GM19328 (cell line): Measurements from ENCODE around the gene KRT3.

Experiments
- ATAC-seq: cut with Tn5 transposase; IDR thresholded peaks from one replicate; pipeline ENCODE4 v1.9.1; 2021; ENCODE audit warnings: mild to moderate bottlenecking, moderate library complexity; ENCODE audit not compliant: unreplicated experiment

The KRT3 gene

DNA sequence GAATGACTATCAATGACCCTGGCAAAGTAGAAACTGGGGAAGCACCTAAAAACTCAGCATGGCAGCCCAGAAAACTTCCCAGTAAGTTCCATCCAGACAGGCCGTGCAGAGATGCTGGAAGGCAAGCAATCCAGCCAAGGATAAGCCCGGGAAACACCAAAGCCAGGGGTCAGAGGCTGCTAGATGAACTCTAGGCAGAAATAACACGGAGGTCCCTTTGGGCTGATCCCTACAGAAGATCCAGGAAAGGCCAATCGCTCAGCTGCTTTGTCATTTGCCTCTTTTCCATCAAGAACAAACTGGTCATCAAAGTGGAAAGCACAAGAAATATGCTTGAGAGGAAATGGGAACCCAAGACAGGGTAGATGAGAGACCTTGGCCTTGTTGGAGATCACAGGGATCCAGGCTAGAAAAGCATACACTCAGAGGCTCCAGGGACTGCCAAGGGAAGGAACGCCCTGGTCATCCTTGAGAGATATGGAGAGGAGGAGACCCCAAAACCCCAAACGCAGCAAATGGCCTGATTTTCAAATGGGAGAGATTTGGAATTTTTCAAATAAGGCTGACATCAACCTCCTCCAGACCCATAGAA, 31.7 kb upstream of the KRT3 start:
- no peak for ATAC-seq

DNA sequence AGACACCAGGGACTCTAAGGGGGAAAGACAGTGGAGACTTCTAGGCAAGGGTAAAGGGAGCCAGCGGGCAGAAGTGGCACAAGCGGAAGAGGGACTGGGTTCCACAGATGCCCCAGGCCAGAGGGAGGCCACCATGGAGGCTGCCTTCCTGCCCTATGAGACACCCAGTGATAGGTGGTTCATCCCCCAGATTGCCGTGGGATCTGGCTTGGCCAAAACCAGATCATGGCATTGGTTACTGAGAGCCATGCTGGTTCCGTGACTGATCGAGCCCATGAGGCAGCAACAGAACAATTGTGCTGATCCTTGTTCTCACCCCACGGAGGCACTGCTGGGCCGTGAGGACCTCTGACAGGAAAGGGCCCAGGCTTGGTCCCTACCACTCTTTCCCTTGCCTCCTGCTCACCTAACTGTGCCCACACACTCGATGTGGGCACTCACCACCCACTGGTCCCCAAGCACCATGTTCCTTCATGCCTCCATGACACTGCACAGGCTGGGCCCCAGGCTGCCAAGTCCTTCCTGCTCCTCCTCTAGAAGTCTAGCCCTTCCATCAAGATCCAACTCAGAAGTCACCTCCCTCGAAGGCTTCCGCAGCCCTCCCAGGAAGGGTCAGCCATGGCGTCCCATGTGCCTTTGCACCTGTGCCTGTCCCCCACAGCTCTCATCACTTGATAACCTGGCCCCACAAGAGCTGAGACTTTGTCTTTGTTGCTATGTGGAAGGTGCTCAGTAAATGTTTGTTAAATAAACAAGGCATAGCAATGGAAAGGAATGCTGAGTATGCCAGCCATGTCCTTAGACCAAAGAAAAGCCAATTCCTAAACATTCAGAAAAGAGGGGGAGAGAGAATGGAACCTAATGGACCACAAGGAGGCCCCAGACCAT, 30.9 kb upstream of the KRT3 start:
- ATAC-seq: no peak

- ATAC-seq: no peak
These were observed 30.0 kb upstream of the KRT3 start for GRCh38 chr12:52825961-52826360.

DNA sequence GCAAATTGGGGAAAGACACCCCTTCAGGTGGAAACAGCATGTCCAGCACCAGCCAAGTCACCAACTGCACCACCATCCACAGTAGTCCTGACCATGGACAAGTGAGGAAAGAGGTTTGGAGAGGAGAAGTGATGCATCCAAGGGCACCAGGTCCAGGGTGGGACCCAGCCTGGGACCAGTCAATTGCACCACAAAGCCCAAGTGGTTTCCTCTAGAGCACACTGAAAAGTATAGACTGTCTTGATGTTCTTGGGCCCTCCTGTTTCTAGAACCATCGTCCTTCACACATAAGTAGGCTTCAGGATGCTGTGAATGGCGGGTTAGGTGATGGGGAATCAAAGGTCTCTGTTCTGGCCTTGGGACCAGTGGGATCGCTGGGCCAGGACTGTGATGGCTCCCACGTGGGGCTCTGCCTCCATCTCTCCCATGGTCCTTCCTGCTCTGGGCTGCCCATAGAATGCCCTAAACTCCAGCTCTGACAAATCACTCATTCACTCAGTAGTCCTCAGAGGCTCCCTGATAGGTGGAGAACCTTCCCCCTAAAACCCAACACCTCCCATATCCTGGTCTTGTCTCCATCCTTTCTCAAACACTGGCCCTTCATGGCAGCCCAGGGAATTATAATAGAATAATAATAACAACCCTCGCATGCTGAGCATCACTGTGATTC, 29.0 kb upstream of the KRT3 start:
- ATAC-seq: no peak

DNA sequence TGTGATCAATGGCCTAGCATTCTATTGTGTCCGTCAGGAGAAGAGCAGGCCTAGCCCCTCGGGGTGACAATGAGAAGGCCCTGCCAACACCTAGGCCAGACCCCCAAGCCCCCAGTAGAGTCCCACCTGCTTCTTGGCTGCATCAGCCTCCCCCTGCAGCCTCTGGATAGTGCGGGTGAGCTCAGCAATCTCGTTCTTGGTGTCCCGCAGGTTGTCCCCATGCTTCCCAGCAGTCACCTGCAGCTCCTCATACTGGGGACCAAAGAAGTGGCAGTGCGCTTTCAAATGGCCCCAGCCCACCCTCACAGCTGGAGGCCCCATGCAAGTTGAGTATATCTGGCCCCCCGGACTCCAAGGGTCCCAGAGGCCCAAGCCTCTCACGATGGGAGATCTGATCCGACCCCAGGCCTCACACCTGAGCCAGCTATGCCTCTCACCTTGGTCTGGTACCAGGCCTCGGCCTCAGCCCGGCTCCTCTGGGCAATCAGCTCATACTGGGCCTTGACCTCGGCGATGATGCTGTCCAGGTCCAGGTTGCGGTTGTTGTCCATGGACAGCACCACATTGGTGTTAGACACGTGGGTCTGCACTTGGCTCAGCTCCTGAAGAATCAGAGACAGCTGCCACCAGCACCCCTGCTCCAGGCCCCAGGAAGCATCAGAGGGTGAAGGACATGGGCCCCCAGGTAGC, 28.0 kb upstream of the KRT3 start:
- ATAC-seq: no peak

- ATAC-seq: no peak
These were observed 27.0 kb upstream of the KRT3 start for GRCh38 chr12:52822771-52823510.

DNA sequence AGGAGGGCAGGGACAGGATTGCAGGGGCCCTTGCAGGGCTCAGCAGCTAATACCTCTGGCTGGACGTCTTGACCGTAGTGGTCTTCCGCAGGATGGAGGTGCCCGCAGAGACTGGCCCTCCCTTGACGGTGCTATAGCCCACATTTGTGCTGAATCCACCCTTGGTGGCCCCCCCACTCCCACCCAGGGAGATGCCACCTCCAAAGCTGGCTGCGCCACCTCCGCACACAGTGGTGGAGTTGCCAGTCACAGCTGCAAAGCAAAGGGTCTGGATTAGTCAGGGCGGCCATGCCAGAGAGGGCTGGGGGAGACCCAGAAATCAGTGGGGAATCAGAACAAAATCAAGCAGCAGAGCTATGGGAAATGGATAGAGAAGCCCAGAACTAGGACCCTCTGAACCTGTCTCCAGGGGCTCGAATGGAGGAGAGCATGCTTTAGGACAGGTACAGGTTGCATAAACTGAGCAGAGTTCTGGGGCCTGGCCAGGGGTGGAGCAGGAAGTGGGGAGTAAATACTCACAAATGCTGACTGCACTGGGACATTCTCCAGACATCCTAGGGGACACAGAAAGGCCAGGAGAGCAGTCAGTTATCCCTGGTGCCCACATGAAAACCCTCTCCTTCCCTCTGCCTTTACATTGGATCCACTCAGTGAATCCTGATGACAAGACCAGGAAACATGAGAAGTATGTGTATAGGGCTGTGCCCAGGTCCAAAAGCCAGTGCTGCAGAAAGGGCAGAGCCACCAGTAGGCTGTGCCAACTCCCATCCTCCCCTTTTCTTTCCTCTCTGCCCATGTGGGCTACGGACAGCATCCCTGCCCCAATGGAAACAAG, 26.1 kb upstream of the KRT3 start:
- ATAC-seq: no peak

GRCh38 chr12:52821071-52821730, 25.3 kb upstream of the KRT3 start:
- no peak for ATAC-seq

DNA sequence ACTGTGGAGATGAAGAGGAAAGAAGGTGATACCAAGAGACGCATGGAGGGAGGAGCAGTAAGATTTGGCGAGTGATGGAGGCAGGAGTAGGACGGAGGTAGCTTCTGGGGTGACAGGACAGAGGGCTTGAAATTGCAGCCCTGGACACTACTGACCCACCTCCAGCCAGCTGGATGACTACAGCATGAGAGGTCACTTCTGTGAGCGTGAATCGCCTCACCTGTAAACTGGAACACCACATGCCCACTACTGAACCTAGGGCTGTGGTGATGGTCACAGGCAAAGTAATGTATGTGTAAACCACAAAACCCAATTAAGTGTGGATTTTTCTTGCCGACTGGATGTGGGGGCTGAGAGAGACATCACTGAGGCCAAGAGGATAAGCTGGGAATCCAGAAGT, 24.6 kb upstream of the KRT3 start:
- no peak for ATAC-seq

DNA sequence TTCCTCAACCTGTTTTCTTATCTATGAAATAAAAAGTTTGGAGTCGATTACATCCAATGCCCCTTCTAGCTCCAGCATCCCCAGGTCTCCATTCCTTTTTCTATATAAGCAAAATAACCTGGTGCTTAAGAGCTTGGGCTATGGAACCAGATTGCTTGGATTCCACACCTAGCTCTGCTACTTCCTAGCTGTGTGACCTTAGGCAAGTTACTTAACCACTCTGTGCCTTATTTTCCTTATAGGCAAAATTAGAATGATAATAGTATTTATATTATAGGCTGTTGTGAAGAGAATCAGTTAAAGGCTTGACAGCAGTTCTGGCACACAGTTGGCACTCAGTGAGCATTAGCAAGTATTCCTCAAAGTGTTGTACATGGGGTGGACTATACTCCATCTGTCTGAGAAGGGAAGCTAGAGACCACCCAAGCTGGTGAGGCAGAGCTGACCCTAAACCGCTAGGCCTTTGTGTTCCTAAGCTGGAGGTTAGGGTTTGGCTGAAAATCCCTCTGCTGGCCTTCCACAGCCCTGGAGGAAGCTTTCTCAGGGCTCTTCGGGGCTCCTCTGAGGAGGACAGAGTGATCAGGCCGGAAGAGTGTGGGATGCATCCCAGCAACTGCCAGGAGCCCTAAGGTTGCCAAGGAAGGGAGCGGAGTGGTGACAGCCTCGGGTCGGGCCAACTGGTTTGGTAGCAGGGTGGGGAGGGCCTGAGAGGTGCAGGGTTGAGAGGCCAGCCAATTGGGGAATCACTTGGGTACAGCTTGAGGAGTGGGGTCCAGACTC, 24.0 kb upstream of the KRT3 start:
- no peak for ATAC-seq

- no peak for ATAC-seq
These were observed 23.0 kb upstream of the KRT3 start for GRCh38 chr12:52818887-52819420.

DNA sequence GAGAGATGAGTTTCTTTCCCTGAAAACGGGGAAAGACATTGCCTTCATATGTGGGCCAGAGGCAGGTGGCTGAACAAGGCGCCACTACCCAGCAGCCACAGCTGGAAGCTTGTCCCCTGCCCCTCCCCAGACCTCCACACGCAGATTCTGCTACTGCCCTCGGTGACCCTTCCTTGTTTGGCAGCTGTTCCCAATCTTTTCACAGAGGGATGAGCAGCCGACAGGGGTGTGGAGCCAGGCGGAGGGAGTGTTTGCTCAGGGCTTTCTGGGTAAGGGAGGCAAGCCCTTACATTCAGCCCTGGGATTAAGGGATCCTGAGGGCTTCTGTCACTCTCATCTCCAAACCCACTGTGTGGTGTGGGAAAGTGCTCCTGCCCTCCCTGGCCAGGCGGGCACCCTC, 22.5 kb upstream of the KRT3 start:
- ATAC-seq: no peak

GRCh38 chr12:52817699-52818238, 21.9 kb upstream of the KRT3 start:
- ATAC-seq: no peak

DNA sequence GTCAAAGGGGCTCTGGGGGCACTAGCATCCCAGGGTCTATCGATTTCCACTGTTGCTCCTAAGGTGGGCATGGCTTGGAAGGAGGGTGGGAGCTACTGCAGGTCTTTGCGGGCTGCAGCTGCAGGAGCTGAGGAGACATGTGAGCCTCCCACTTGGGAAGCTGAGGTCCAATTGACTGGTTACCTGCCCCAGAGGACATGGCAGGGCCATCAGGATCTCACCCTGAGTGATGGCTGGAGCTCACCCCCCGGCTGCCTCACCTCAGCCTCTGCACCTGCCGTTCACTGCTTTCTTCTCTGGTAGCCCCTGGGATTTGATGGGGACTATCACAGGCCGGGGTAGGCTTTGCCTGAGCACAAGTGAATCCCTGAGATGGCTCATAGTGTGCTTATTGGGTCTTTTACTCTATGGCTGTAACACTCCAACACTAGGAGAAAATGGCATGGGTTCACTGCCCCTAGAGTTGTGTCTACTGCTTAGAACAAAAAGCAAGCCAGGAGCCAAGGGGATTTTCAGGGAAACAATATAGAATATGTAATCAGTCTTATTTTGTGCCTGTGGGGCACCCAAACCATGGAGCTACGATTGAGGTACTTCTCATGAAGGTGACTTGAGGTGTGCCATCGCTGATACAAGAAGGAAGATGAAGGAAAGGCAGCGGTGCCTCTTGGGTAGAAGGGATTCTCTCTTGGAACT, 21.2 kb upstream of the KRT3 start:
- no peak for ATAC-seq

DNA sequence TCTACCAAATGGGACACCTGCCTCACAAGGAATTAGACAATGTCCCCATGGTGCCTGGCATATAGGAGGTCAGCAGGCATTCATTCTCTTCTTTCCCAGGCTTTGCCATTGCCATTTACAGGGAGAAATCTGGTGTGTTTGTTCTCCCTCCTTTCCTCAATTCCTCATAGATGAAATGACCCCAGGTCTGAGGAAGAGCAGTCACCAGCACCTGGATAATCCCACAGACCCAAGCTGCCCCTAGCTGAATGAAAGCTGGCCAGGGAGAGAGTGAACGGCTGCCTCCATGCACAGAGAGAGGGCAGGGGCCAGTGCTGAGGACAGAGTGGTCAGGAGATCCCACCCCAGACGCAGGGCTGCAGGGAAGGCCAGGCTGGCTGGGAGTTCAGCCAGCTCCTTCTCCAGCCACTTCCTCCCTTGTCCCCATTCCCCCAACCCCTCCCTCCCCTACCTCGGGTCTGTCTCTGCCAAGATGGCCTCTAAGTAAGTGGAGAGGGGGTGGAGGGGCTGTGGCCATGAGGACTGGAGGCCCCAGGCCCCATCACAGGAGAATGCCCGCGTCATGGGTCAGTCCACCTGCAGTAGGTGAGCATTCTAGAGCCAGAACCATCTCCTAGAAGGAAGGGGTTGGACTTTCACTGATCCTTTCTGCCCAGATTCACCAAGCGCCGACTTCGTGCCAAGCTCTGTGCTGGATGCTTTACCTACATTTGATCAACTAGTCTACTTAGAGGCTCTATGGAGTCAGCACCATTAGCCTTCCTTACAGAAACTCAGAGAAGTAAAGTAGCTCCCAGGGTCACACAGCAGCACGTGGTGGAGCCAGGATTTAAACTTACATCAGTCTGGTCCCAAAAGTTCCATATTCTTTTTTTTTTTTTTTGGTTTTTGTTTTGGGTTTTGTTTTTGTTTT, 20.0 kb upstream of the KRT3 start:
- no peak for ATAC-seq

DNA sequence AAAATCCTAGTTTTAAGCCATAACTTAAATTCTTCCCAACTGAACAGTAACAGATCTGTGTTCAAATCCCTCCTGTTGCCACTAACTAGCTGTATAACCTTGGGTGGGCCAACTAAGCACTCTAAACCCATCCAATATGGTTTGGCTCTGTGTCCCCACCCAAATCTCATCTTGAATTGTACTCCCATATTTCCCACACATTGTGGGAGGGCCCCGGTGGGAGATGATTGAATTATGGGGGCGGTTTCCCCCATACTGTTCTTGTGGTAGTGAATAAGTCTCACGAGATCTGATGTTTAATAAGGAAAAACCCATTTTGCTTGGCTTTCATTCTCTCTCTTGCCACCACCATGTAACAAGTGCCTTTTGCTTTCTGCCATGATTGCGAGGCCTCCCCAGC, 19.2 kb upstream of the KRT3 start:
- no peak for ATAC-seq
